ENCODE data around the gene UBAP1.
"Not testable (repeated sequence)": the region's sequence is repeated elsewhere in the genome, so short reads cannot be mapped to it uniquely, and the experiment has no call there.

UBAP1 gene

GRCh38 chr9:34217015-34217414 is 38.2 kb downstream of the UBAP1 start:
- in situ Hi-C loops (cut with MboI; ENCODE audit: low pct_unique_long_range_greater_than_20kb, low sequenced_read_pairs); DNase-seq: not testable (repeated sequence)

- in situ Hi-C loops (cut with MboI; ENCODE audit: low pct_unique_long_range_greater_than_20kb, low sequenced_read_pairs), result no loop called here
Measured at GRCh38 chr9:34218446-34218845, 39.6 kb downstream of the UBAP1 start.

GRCh38 chr9:34219421-34219820 is 40.6 kb downstream of the UBAP1 start:
- in situ Hi-C loops (cut with MboI; ENCODE audit: low pct_unique_long_range_greater_than_20kb, low sequenced_read_pairs), result no loop called here
- no peak for DNase-seq

More at GRCh38 chr9:34218446-34218845, 39.6 kb downstream of the UBAP1 start:
- DNase-seq, result peak; percentile 8

GRCh38 chr9:34220218-34220617 is 41.4 kb downstream of the UBAP1 start:
- DNase-seq, result no peak
- in situ Hi-C loops (cut with MboI; ENCODE audit: low pct_unique_long_range_greater_than_20kb, low sequenced_read_pairs), result no loop called here

GRCh38 chr9:34224349-34224748 is 45.5 kb downstream of the UBAP1 start:
- in situ Hi-C loops (cut with MboI; ENCODE audit: low pct_unique_long_range_greater_than_20kb, low sequenced_read_pairs), result no loop called here
- no peak for DNase-seq

- in situ Hi-C loops (cut with MboI; ENCODE audit: low pct_unique_long_range_greater_than_20kb, low sequenced_read_pairs); DNase-seq: not testable (repeated sequence)
Measured at GRCh38 chr9:34226144-34226760, 47.4 kb downstream of the UBAP1 start.

GRCh38 chr9:34227445-34227844 is 48.6 kb downstream of the UBAP1 start:
- DNase-seq, result no peak
- in situ Hi-C loops (cut with MboI; ENCODE audit: low pct_unique_long_range_greater_than_20kb, low sequenced_read_pairs), result no loop called here

GRCh38 chr9:34230556-34230955 is 51.7 kb downstream of the UBAP1 start:
- DNase-seq, result no peak
- in situ Hi-C loops (cut with MboI; ENCODE audit: low pct_unique_long_range_greater_than_20kb, low sequenced_read_pairs), result no loop called here

- DNase-seq, result no peak
- in situ Hi-C loops (cut with MboI; ENCODE audit: low pct_unique_long_range_greater_than_20kb, low sequenced_read_pairs), result no loop called here
Measured at GRCh38 chr9:34232201-34232600, 53.4 kb downstream of the UBAP1 start.

- in situ Hi-C loops (cut with MboI; ENCODE audit: low pct_unique_long_range_greater_than_20kb, low sequenced_read_pairs), result no loop called here
- DNase-seq, result no peak
Measured at GRCh38 chr9:34233672-34234071, 54.8 kb downstream of the UBAP1 start.

GRCh38 chr9:34237836-34238235 is 59.0 kb downstream of the UBAP1 start:
- in situ Hi-C loops (cut with MboI; ENCODE audit: low pct_unique_long_range_greater_than_20kb, low sequenced_read_pairs), result no loop called here
- DNase-seq, result no peak

- in situ Hi-C loops (cut with MboI; ENCODE audit: low pct_unique_long_range_greater_than_20kb, low sequenced_read_pairs), result no loop called here
- no peak for DNase-seq
Measured at GRCh38 chr9:34240006-34240405, 61.2 kb downstream of the UBAP1 start.

GRCh38 chr9:34242830-34243229 is 64.0 kb downstream of the UBAP1 start:
- in situ Hi-C loops (cut with MboI; ENCODE audit: low pct_unique_long_range_greater_than_20kb, low sequenced_read_pairs), result no loop called here
- DNase-seq, result no peak

GRCh38 chr9:34245212-34245611 is 66.4 kb downstream of the UBAP1 start:
- DNase-seq; in situ Hi-C loops (cut with MboI; ENCODE audit: low pct_unique_long_range_greater_than_20kb, low sequenced_read_pairs): not testable (repeated sequence)

- DNase-seq, result no peak
- in situ Hi-C loops (cut with MboI; ENCODE audit: low pct_unique_long_range_greater_than_20kb, low sequenced_read_pairs), result no loop called here
Measured at GRCh38 chr9:34246453-34246852, 67.6 kb downstream of the UBAP1 start.

GRCh38 chr9:34247782-34248181 is 68.9 kb downstream of the UBAP1 start:
- DNase-seq; in situ Hi-C loops (cut with MboI; ENCODE audit: low pct_unique_long_range_greater_than_20kb, low sequenced_read_pairs): not testable (repeated sequence)

GRCh38 chr9:34249274-34249673 is 70.4 kb downstream of the UBAP1 start:
- in situ Hi-C loops (cut with MboI; ENCODE audit: low pct_unique_long_range_greater_than_20kb, low sequenced_read_pairs), result no loop called here
- no peak for DNase-seq

- DNase-seq, result no peak
Measured at GRCh38 chr9:34250721-34251120, 71.9 kb downstream of the UBAP1 start.

GRCh38 chr9:34252016-34252415 is 73.2 kb downstream of the UBAP1 start:
- no peak for DNase-seq
- in situ Hi-C loops (cut with MboI; ENCODE audit: low pct_unique_long_range_greater_than_20kb, low sequenced_read_pairs), result no loop called here

More at GRCh38 chr9:34250721-34251120, 71.9 kb downstream of the UBAP1 start:
- in situ Hi-C loops (cut with MboI; ENCODE audit: low pct_unique_long_range_greater_than_20kb, low sequenced_read_pairs), result no loop called here

GRCh38 chr9:34252670-34253459 is 74.0 kb downstream of the UBAP1 start:
- DNase-seq, result peak; percentile 81
- in situ Hi-C loops (cut with MboI; ENCODE audit: low pct_unique_long_range_greater_than_20kb, low sequenced_read_pairs), result no loop called here

- in situ Hi-C loops (cut with MboI; ENCODE audit: low pct_unique_long_range_greater_than_20kb, low sequenced_read_pairs), result no loop called here
- DNase-seq, result no peak
Measured at GRCh38 chr9:34253460-34253837, 74.6 kb downstream of the UBAP1 start.
